Astrocyte of the spinal cord (primary cell): ENCODE data around the gene KATNB1.

ENCODE experiments used
- DNase-seq: peaks from one replicate; pipeline ENCODE4 v3.0.0; 2011; ENCODE audit warnings: low read depth, low spot score
- H3K4me3 ChIP-seq: 2 replicates; pipeline ENCODE4 v1.5.1; 2011; ENCODE audit warnings: low read depth, mild to moderate bottlenecking, low read length, moderate library complexity
- CTCF ChIP-seq: IDR thresholded peaks from 2 replicates; pipeline ENCODE4 v1.5.1; 2012; ENCODE audit warnings: low read depth, mild to moderate bottlenecking, low read length, inconsistent platforms
- in situ Hi-C: cut with HindIII; loops from 2 replicates; pipeline ENCODE4 v1.10.0; 2017; ENCODE audit warnings: low sequenced_read_pairs

The KATNB1 gene

GRCh38 chr16:57801098-57801808 is 65.7 kb downstream of the KATNB1 start:
- in situ Hi-C loops: no loop called here
- peak; percentile 68 for DNase-seq
- TF ChIP-seq CTCF: peak; percentile 4
- H3K4me3 ChIP-seq: peak overlapping the region; percentile 83

DNA sequence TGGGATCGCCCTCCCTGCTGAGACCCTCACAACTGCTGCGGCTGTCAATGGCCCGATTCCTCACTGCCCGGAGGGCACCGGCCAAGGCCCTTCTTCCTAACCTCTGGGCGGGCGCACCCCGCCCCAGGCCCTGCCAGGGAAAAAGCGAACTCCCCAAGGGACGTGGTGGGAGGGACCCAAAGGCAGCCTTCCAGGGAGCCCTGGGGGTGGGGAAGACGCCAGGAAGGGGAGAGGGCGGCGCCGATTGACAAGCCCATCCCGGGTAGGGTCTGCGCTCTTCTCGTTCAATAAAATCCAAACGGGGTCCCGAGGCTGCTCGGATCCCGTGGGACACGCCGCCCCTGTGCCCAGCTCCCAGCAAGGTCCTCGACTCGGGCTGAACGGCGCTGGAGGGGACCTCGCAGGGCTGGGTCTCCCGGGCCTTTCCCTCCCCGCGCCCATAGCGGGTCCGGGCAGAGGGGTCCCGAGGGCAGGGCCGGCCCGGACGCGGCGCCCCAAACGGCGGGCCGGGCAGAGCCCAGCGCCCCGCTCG is 66.3 kb downstream of the KATNB1 start:
- peak; percentile 34 for DNase-seq
- H3K4me3 ChIP-seq: peak overlapping the region; percentile 83

DNA sequence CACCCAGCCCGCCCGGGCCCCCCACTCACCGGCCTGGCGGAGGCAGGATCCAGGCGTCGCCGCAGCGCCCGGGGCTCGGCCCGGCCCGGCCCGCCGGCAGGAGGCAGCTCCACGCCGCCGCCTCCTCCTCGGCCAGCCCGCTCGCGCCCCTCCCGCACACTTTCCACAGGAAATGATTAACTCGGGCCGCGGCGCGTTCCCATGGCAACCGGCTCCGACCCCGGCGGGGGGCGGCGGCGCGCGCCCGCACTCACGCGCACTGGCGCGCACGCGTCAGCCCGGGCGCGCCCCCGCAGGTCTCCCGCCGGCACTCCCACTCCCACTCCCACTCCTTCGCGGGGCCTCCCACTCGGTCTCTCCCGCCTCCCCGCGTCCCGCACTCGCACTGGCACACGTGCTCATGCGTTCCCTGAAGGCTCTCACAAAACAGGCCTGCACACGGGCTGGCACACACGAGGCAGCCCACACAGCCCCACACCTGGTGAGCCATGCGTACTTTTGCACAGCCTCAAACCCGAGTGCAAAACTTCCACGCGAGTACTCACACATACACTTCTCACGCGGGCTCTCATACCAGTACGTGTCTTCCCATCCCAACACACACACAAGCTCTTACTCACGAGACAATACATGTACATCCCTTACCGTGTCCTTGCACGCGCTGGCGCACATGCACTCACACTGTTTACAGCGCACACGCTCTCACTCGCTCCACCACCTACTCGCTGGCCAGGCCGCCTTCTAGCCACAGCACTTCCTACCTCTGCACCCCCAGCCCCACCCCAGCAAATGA is 67.0 kb downstream of the KATNB1 start, which contains the start of gene KIFC3:
Gene KIFC3 (minus strand): TSS at position 151 of the 793 bp plus-strand sequence. CDS start 4,248 bp downstream, outside the sequence.
- peak within 1 kb of the TSS; percentile 83 for H3K4me3 ChIP-seq
- TF ChIP-seq CTCF: no peak
- in situ Hi-C loops: no loop called here
- DNase-seq: peak; percentile 73

More for the DNA sequence above, 66.3 kb downstream of the KATNB1 start:
- in situ Hi-C loops: no loop called here
- TF ChIP-seq CTCF: no peak

DNA sequence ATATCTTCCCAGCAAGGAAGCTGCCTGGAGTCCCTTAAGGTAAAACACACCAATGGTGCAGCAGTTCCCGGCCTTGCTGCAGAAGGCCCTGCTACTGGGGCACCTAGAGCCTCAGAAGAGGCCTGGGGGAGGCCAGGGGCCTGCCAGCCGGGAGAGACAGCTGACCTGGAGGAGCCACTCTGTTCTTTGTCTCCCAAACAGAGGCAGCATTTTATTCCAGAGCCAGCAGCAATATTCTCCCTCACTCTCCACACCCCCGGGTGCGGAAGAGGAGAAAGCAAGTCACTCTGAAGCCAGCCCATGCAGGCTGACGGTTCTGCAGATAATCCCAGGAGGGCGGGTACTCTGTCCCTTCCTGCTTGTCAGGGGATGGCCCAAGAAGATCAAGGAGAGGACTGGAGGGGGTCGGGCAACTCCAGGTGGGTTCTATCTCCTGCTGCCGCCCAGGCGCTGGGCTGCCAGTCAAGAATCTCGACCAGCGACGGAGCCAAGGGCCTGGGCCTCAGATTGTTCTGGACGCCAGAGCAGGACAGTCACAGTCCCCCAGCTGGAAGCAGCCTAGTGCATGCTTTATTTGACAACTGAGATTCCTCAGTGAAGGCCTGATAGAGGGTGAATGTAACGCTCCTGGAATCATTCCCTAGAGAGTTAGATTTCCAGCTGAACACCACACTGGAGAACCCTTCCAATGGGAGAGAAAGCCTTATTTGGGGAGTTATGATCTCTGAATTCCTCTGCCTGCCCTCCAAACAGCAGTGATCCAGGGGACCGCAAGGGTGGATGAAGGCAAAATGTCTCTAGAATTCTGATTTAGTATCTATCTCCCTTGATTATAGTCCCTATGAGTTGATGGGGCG is 67.8 kb downstream of the KATNB1 start:
- H3K4me3 ChIP-seq: no peak overlapping the region
- TF ChIP-seq CTCF: no peak
- no peak for DNase-seq
- in situ Hi-C loops: no loop called here

- no peak overlapping the region for H3K4me3 ChIP-seq
- DNase-seq: no peak
- TF ChIP-seq CTCF: no peak
- in situ Hi-C loops: no loop called here
Measured at GRCh38 chr16:57804111-57804837, 68.7 kb downstream of the KATNB1 start.
